Epithelial cell of proximal tubule (primary cell): Measurements from ENCODE around the gene MEIS2. TPM values are rescaled to one million over a fixed set of nuclear protein-coding genes. Genes with fewer than 3 reads are reported as not detected.

Experiments used
- DNase-seq: peaks from one replicate; pipeline ENCODE4 v3.0.0-alpha.2; 2011; ENCODE audit warnings: low read depth
- H3K4me3 ChIP-seq: 2 replicates; pipeline ENCODE4 v1.5.1; 2011; ENCODE audit warnings: low read depth, mild to moderate bottlenecking, low read length
- CTCF ChIP-seq: conservative IDR thresholded peaks from 2 replicates; pipeline ENCODE4 v1.5.1; 2012; ENCODE audit warnings: low read depth, mild to moderate bottlenecking, low read length
- total RNA-seq: library from RNA; depleted of rRNA; stranded (reverse); fragments of >200 nt; gene quantifications from 2 replicates; pipeline ENCODE4 v1.2.3, GENCODE V29; 2015

MEIS2 gene
- total RNA-seq, 1 donor from 2014 or later = 14.0 TPM

DNA sequence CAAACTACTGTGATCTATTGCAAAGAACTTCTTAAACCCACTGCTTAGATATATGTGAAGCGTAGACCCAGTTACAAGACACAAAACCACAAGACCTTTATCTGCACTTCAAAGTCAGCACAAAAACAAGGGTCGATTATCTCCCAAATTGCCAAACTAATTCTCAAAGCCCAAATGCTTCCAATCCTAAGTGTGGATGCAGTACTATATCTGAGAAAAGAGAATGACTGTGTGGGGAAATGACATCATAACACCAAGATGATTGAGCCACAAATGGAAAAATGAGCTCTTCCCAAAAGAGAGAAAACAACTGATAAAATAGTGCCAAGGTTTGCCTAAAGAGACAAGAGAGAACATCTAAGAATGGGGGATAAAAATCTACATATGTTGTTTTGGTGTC, 86.2 kb downstream of the MEIS2 start:
- no peak for DNase-seq
- no peak for TF ChIP-seq CTCF
- no peak overlapping the region for H3K4me3 ChIP-seq

DNA sequence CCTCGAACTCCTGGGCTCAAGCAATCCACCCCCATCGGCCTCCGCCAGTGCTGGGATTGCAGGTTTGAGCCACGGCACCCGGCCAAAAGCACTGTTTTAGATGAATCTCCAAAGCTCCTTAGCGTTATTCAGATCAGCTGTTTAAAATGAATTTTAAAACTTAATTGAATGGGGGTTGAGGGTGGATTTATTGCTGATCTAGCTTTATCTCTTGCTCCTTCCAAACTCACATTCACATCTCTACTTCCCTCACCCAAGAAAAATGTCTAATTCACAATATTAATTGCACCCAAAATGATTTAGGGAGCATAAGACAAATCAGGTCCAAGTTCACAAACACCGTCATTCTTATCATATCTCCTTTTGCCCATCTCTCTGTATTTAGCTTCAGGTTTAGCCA, 89.8 kb downstream of the MEIS2 start:
- H3K4me3 ChIP-seq = no peak overlapping the region
- DNase-seq = no peak
- TF ChIP-seq CTCF = no peak

GRCh38 chr15:37009288-37009687, 91.1 kb downstream of the MEIS2 start:
- DNase-seq = no peak
- TF ChIP-seq CTCF = no peak
- no peak overlapping the region for H3K4me3 ChIP-seq

DNA sequence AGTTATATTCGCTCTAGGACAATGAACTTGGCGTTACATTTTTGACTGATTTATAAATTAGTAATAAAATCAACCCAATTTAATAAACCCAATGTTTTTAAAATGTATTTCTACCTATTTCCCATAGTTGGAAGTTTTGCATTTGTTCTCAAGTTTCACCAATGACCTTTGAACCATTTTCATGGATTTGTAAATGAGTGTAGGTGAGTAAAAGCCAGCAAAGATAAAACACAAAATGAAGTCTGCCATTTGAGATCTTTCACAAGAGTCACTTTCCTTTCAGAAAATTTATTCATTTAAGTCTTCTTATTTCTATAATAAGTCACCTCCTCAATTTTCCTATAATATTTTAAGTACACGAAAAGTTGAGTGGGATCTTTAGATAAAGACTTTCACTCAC, 92.1 kb downstream of the MEIS2 start:
- H3K4me3 ChIP-seq = no peak overlapping the region
- no peak for TF ChIP-seq CTCF
- DNase-seq = no peak

GRCh38 chr15:37007301-37007700, 93.0 kb downstream of the MEIS2 start:
- DNase-seq = no peak
- no peak overlapping the region for H3K4me3 ChIP-seq
- no peak for TF ChIP-seq CTCF

GRCh38 chr15:37004981-37005735, 95.2 kb downstream of the MEIS2 start:
- no peak for TF ChIP-seq CTCF
- no peak for DNase-seq
- H3K4me3 ChIP-seq = no peak overlapping the region

GRCh38 chr15:37004373-37004869, 95.9 kb downstream of the MEIS2 start:
- no peak overlapping the region for H3K4me3 ChIP-seq
- no peak for DNase-seq
- no peak for TF ChIP-seq CTCF
